Endothelial cell of umbilical vein (primary cell): ENCODE data around the gene WTAP.
"Not testable (repeated sequence)": the region's sequence is repeated elsewhere in the genome, so short reads cannot be mapped to it uniquely, and the experiment has no call there.

ENCODE experiments used
- MYC ChIP-seq: IDR thresholded peaks from one replicate; pipeline ENCODE4 v1.6.1; 2011; ENCODE audit warnings: mild to moderate bottlenecking, low read depth, low read length
- POLR2AphosphoS5 ChIP-seq: IDR thresholded peaks from 2 replicates; pipeline ENCODE4 v1.6.1; 2012; ENCODE audit warnings: low read depth, mild to moderate bottlenecking, control low read depth, low read length, moderate library complexity; ENCODE audit not compliant: insufficient read depth
- TF ChIP-seq, protein P1 (sequence below), 2 donors: IDR thresholded peaks; 1 replicate in 1 of 2; 2 replicates in 1 of 2; pipeline ENCODE4 v1.5.1; 2011; ENCODE audit warnings: low read length in 2 of 2, mild to moderate bottlenecking in 2 of 2, moderate library complexity in 2 of 2, control low read depth in 1 of 2, inconsistent platforms in 1 of 2, low read depth in 1 of 2; ENCODE audit not compliant: insufficient read depth in 1 of 2; ENCODE audit errors: extremely low read depth in 1 of 2

DNA sequence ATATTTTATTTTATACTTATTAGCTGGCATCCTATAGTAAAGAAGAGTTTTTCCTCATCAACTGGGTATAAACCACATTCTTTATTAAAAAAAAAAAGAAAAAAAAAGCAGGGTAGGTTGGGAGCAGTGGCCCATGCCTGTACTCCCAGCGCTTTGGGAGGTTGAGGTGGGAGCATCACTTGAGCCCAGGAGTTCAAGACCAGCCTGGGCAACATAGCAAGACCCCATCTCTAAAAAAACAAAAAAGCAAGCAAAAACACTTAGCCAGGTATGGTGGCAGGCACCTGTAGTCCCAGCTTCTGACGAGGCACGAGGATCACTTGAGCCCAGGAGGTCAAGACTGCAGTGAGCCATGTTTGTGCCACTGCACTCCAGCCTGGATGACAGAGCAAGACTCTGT, 5.3 kb upstream of the WTAP start:
- TF ChIP-seq, protein P1, sequence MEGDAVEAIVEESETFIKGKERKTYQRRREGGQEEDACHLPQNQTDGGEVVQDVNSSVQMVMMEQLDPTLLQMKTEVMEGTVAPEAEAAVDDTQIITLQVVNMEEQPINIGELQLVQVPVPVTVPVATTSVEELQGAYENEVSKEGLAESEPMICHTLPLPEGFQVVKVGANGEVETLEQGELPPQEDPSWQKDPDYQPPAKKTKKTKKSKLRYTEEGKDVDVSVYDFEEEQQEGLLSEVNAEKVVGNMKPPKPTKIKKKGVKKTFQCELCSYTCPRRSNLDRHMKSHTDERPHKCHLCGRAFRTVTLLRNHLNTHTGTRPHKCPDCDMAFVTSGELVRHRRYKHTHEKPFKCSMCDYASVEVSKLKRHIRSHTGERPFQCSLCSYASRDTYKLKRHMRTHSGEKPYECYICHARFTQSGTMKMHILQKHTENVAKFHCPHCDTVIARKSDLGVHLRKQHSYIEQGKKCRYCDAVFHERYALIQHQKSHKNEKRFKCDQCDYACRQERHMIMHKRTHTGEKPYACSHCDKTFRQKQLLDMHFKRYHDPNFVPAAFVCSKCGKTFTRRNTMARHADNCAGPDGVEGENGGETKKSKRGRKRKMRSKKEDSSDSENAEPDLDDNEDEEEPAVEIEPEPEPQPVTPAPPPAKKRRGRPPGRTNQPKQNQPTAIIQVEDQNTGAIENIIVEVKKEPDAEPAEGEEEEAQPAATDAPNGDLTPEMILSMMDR (IDR thresholded peaks at IDR 0.05; ENCODE audit: extremely low read depth in 1 of 2, insufficient read depth in 1 of 2, low read depth in 1 of 2, low read length in 2 of 2), result not testable (repeated sequence)
- TF ChIP-seq POLR2AphosphoS5, MYC: not testable (repeated sequence)
